HT-29 (cell line): Measurements from ENCODE around the gene CEACAM19. TPM values are rescaled to one million over a fixed set of nuclear protein-coding genes. Genes with fewer than 3 reads are reported as not detected.

ENCODE experiments used
- DNase-seq: peaks from one replicate; pipeline ENCODE4 v3.0.0-alpha.2; 2015; ENCODE audit warnings: low spot score
- small RNA-seq: library from RNA; depleted of rRNA; stranded (forward); fragments of <200 nt; gene quantifications from one replicate; pipeline ENCODE3, GENCODE V24; 2014
- total RNA-seq: library from RNA; depleted of rRNA; stranded (reverse); fragments of >200 nt; shearing (Covaris generic); gene quantifications from 2 replicates; pipeline ENCODE4 v1.2.3, GENCODE V29; 2014; rRNA removed

The CEACAM19 gene
- total RNA-seq, 1 experiment from 2014 or later, result 2.2 TPM

- no peak for DNase-seq
Measured at GRCh38 chr19:44722131-44723121, 51.1 kb downstream of the CEACAM19 start.

GRCh38 chr19:44723299-44723951, 52.1 kb downstream of the CEACAM19 start:
- no peak for DNase-seq

GRCh38 chr19:44723952-44724319, 52.7 kb downstream of the CEACAM19 start:
- peak; percentile 99 for DNase-seq

- DNase-seq, result peak; percentile 85
Measured at GRCh38 chr19:44725251-44725650, 54.0 kb downstream of the CEACAM19 start.

GRCh38 chr19:44725684-44726083, 54.4 kb downstream of the CEACAM19 start:
- no peak for DNase-seq

GRCh38 chr19:44726465-44726864, 55.2 kb downstream of the CEACAM19 start:
- no peak for DNase-seq

- no peak for DNase-seq
Measured at GRCh38 chr19:44728178-44728577, 56.9 kb downstream of the CEACAM19 start.

GRCh38 chr19:44729516-44730033, 58.3 kb downstream of the CEACAM19 start:
- no peak for DNase-seq

GRCh38 chr19:44731081-44731480, 59.8 kb downstream of the CEACAM19 start:
- DNase-seq, result no peak

- DNase-seq, result no peak
Measured at GRCh38 chr19:44731622-44732021, 60.3 kb downstream of the CEACAM19 start.

- DNase-seq, result no peak
Measured at GRCh38 chr19:44732235-44733014, 61.1 kb downstream of the CEACAM19 start.

Small RNA genes lying within 50 kb of the gene (small RNA-seq; reads per million reads assigned to genes)
- gene RF00285, result not detected

Other genes with a start within 250 kb of the CEACAM19 start
- not detected in 2 replicates for gene ZNF229, start 223.0 kb upstream of the CEACAM19 start, total RNA-seq
- 12.1 and 12.3 TPM in 2 replicates for gene ZNF180, start 171.0 kb upstream of the CEACAM19 start, total RNA-seq
- not detected in 2 replicates for gene CEACAM20, start 141.8 kb upstream of the CEACAM19 start, total RNA-seq
- not detected in 2 replicates for gene IGSF23, start 57.9 kb upstream of the CEACAM19 start, total RNA-seq
- gene PVR, start 27.6 kb upstream of the CEACAM19 start, total RNA-seq, result 204 and 206 TPM in 2 replicates
- gene CEACAM16, start 27.7 kb downstream of the CEACAM19 start, total RNA-seq, result not detected in 2 replicates
- 39.1 and 50.6 TPM in 2 replicates for gene BCL3, start 77.2 kb downstream of the CEACAM19 start, total RNA-seq
- gene CBLC, start 106.4 kb downstream of the CEACAM19 start, total RNA-seq, result 79.7 and 93.2 TPM in 2 replicates
- 150 and 201 TPM in 2 replicates for gene BCAM, start 137.6 kb downstream of the CEACAM19 start, total RNA-seq
- gene NECTIN2, start 174.8 kb downstream of the CEACAM19 start, total RNA-seq, result 603 and 664 TPM in 2 replicates
- gene TOMM40, start 219.8 kb downstream of the CEACAM19 start, total RNA-seq, result 467 and 469 TPM in 2 replicates
- gene APOE, start 234.3 kb downstream of the CEACAM19 start, total RNA-seq, result 1.5 and 2.5 TPM in 2 replicates
- 0.28 and 2.0 TPM in 2 replicates for gene APOC1, start 243.1 kb downstream of the CEACAM19 start, total RNA-seq